GM23338 (cell line): ENCODE data around the gene NYAP1. TPM values are rescaled to one million over a fixed set of nuclear protein-coding genes. Genes with fewer than 3 reads are reported as not detected.

Experiments
- ATAC-seq: fragments of 200-7000 bp; cut with Tn5 transposase; 3 replicates; pipeline ENCODE4 v1.9.1; 2020
- DNase-seq: peaks from one replicate; pipeline ENCODE4 v3.0.0-alpha.2; 2015; ENCODE audit warnings: low spot score
- H2AFZ ChIP-seq: fragments of 200-600 bp; sonication (generic); 2 replicates; pipeline ENCODE4 v1.8.0; 2016; ENCODE audit warnings: antibody characterized with exemption, mild to moderate bottlenecking, moderate library complexity
- H3F3A ChIP-seq: fragments of 200-600 bp; sonication (generic); replicated peaks from 2 replicates; pipeline ENCODE4 v1.8.0; 2017; ENCODE audit warnings: antibody characterized with exemption, mixed run types, low read depth
- H3K27ac ChIP-seq: fragments of 200-600 bp; sonication (generic); 2 replicates; pipeline ENCODE4 v1.6.1; 2016; ENCODE audit warnings: low read depth
- H3K27me3 ChIP-seq: fragments of 200-600 bp; sonication (generic); 2 replicates; pipeline ENCODE4 v1.8.0; 2016; ENCODE audit warnings: mild to moderate bottlenecking, mixed run types, moderate library complexity; ENCODE audit not compliant: insufficient read depth
- H3K36me3 ChIP-seq: fragments of 200-600 bp; sonication (generic); 2 replicates; pipeline ENCODE4 v1.8.0; 2016; ENCODE audit warnings: mild to moderate bottlenecking; ENCODE audit not compliant: insufficient read depth
- H3K4me1 ChIP-seq: fragments of 200-600 bp; sonication (generic); 2 replicates; pipeline ENCODE4 v1.8.0; 2016; ENCODE audit warnings: mild to moderate bottlenecking, moderate library complexity; ENCODE audit not compliant: insufficient read depth
- H3K4me2 ChIP-seq: fragments of 200-600 bp; sonication (generic); 2 replicates; pipeline ENCODE4 v1.7.1; 2017; ENCODE audit warnings: mixed run types
- H3K4me3 ChIP-seq: fragments of 200-600 bp; sonication (generic); 2 replicates; pipeline ENCODE4 v1.6.1; 2016; ENCODE audit warnings: mixed run types
- H3K79me2 ChIP-seq: fragments of 200-600 bp; sonication (generic); replicated peaks from 2 replicates; pipeline ENCODE4 v1.8.0; 2017; ENCODE audit warnings: mild to moderate bottlenecking; ENCODE audit not compliant: insufficient read depth
- H3K9me2 ChIP-seq: fragments of 200-600 bp; sonication (generic); 2 replicates; pipeline ENCODE4 v1.8.0; 2017; ENCODE audit not compliant: insufficient read depth
- H4K20me1 ChIP-seq: fragments of 200-600 bp; sonication (generic); replicated peaks from 2 replicates; pipeline ENCODE4 v1.8.0; 2017; ENCODE audit warnings: mild to moderate bottlenecking; ENCODE audit not compliant: insufficient read depth
- H3K27ac Mint-ChIP-seq: 2 replicates; pipeline ENCODE4 v1.8.0; 2020; ENCODE audit warnings: inconsistent platforms, mild to moderate bottlenecking, moderate library complexity, mixed read lengths
- H3K27me3 Mint-ChIP-seq: 3 replicates; pipeline ENCODE4 v1.8.0; 2022; ENCODE audit warnings: low read depth, mild to moderate bottlenecking, moderate library complexity, mixed read lengths, inconsistent platforms; ENCODE audit not compliant: insufficient read depth, poor library complexity
- H3K36me3 Mint-ChIP-seq: 3 replicates; pipeline ENCODE4 v1.8.0; 2021; ENCODE audit warnings: low read depth, mild to moderate bottlenecking, inconsistent platforms, moderate library complexity, mixed read lengths
- H3K4me1 Mint-ChIP-seq: 3 replicates; pipeline ENCODE4 v1.8.0; 2020; ENCODE audit warnings: mild to moderate bottlenecking, inconsistent platforms, mixed read lengths
- H3K4me3 Mint-ChIP-seq: 3 replicates; pipeline ENCODE4 v1.8.0; 2021; ENCODE audit warnings: moderate library complexity, mild to moderate bottlenecking, inconsistent platforms, mixed read lengths
- H3K9me3 Mint-ChIP-seq: 3 replicates; pipeline ENCODE4 v1.8.0; 2020; ENCODE audit warnings: moderate library complexity, mild to moderate bottlenecking, inconsistent platforms, mixed read lengths
- EZH2 ChIP-seq: fragments of 200-600 bp; sonication (generic); IDR thresholded peaks from one replicate; pipeline ENCODE4 v1.8.0; 2017; ENCODE audit warnings: antibody characterized with exemption, mild to moderate bottlenecking, low read depth; ENCODE audit not compliant: unreplicated experiment
- EZH2phosphoT487 ChIP-seq: fragments of 200-600 bp; sonication (generic); IDR thresholded peaks from one replicate; pipeline ENCODE4 v1.8.1; 2018; ENCODE audit warnings: antibody characterized with exemption; ENCODE audit not compliant: unreplicated experiment
- JUNB ChIP-seq: IDR thresholded peaks from one replicate; pipeline ENCODE4 v1.6.1; 2016; ENCODE audit warnings: antibody characterized with exemption; ENCODE audit not compliant: unreplicated experiment
- NANOG ChIP-seq: IDR thresholded peaks from 2 replicates; pipeline ENCODE4 v1.6.1; 2016; ENCODE audit warnings: antibody characterized with exemption, borderline replicate concordance
- POLR2AphosphoS5 ChIP-seq: IDR thresholded peaks from 2 replicates; pipeline ENCODE4 v1.6.1; 2016; ENCODE audit warnings: antibody characterized with exemption, low read depth
- REST ChIP-seq: IDR thresholded peaks from one replicate; pipeline ENCODE4 v1.6.1; 2018; ENCODE audit warnings: antibody characterized with exemption; ENCODE audit not compliant: unreplicated experiment
- STAT1 ChIP-seq: IDR thresholded peaks from one replicate; pipeline ENCODE4 v1.6.1; 2016; ENCODE audit warnings: antibody characterized with exemption; ENCODE audit not compliant: unreplicated experiment
- ZNF114 ChIP-seq: fragments of 250-450 bp; sonication (Bioruptor Pico); IDR thresholded peaks from 2 replicates; pipeline ENCODE4 v1.5.0; 2020; ENCODE audit warnings: mild to moderate bottlenecking, moderate library complexity
- ZNF331 ChIP-seq: fragments of 250-450 bp; sonication (Bioruptor Pico); IDR thresholded peaks from 2 replicates; pipeline ENCODE4 v1.5.0; 2020; ENCODE audit warnings: low read depth, mild to moderate bottlenecking, moderate library complexity
- polyA plus RNA-seq: library from polyadenylated mRNA; unstranded; fragments of >200 nt; fragmentation: Nextera tagmentation; extraction: Ambion mirVana; gene quantifications from 2 replicates; pipeline ENCODE4 v1.2.1, GENCODE V29; 2016
- total RNA-seq: library from RNA; depleted of rRNA; stranded (reverse); fragments of >200 nt; shearing (Covaris generic); gene quantifications from 2 replicates; pipeline ENCODE4 v1.2.3, GENCODE V29; 2014
- TF ChIP-seq, protein P1 (sequence below): fragments of 250-450 bp; sonication (Bioruptor Pico); IDR thresholded peaks from 2 replicates; pipeline ENCODE4 v1.5.0; 2020; ENCODE audit warnings: mild to moderate bottlenecking, moderate library complexity

NYAP1 gene
- total and polyA plus RNA-seq, 2 experiments from 2014 or later: 0.19 to 4.9 TPM

- TF ChIP-seq REST: no peak
- TF ChIP-seq EZH2: no peak
- TF ChIP-seq EZH2phosphoT487: no peak
- no peak for TF ChIP-seq NANOG
- TF ChIP-seq JUNB: no peak
- no peak for TF ChIP-seq ZNF114 (CRISPR knock-in tag)
- TF ChIP-seq STAT1: no peak
Observed at GRCh38 chr7:100444311-100445278, 39.1 kb upstream of the NYAP1 start (continued).

GRCh38 chr7:100446040-100446439 lies 37.7 kb upstream of the NYAP1 start:
- no peak overlapping the region for H3K4me2 ChIP-seq
- Mint-ChIP-seq H3K36me3 (no peaks in the 10 kb centered on the region), H3K4me3 (no peak overlapping the region)
- TF ChIP-seq REST: no peak
- no peak for TF ChIP-seq NANOG
- no peak for TF ChIP-seq JUNB
- TF ChIP-seq POLR2AphosphoS5: no peak
- no peak for TF ChIP-seq EZH2
- TF ChIP-seq, protein P1, sequence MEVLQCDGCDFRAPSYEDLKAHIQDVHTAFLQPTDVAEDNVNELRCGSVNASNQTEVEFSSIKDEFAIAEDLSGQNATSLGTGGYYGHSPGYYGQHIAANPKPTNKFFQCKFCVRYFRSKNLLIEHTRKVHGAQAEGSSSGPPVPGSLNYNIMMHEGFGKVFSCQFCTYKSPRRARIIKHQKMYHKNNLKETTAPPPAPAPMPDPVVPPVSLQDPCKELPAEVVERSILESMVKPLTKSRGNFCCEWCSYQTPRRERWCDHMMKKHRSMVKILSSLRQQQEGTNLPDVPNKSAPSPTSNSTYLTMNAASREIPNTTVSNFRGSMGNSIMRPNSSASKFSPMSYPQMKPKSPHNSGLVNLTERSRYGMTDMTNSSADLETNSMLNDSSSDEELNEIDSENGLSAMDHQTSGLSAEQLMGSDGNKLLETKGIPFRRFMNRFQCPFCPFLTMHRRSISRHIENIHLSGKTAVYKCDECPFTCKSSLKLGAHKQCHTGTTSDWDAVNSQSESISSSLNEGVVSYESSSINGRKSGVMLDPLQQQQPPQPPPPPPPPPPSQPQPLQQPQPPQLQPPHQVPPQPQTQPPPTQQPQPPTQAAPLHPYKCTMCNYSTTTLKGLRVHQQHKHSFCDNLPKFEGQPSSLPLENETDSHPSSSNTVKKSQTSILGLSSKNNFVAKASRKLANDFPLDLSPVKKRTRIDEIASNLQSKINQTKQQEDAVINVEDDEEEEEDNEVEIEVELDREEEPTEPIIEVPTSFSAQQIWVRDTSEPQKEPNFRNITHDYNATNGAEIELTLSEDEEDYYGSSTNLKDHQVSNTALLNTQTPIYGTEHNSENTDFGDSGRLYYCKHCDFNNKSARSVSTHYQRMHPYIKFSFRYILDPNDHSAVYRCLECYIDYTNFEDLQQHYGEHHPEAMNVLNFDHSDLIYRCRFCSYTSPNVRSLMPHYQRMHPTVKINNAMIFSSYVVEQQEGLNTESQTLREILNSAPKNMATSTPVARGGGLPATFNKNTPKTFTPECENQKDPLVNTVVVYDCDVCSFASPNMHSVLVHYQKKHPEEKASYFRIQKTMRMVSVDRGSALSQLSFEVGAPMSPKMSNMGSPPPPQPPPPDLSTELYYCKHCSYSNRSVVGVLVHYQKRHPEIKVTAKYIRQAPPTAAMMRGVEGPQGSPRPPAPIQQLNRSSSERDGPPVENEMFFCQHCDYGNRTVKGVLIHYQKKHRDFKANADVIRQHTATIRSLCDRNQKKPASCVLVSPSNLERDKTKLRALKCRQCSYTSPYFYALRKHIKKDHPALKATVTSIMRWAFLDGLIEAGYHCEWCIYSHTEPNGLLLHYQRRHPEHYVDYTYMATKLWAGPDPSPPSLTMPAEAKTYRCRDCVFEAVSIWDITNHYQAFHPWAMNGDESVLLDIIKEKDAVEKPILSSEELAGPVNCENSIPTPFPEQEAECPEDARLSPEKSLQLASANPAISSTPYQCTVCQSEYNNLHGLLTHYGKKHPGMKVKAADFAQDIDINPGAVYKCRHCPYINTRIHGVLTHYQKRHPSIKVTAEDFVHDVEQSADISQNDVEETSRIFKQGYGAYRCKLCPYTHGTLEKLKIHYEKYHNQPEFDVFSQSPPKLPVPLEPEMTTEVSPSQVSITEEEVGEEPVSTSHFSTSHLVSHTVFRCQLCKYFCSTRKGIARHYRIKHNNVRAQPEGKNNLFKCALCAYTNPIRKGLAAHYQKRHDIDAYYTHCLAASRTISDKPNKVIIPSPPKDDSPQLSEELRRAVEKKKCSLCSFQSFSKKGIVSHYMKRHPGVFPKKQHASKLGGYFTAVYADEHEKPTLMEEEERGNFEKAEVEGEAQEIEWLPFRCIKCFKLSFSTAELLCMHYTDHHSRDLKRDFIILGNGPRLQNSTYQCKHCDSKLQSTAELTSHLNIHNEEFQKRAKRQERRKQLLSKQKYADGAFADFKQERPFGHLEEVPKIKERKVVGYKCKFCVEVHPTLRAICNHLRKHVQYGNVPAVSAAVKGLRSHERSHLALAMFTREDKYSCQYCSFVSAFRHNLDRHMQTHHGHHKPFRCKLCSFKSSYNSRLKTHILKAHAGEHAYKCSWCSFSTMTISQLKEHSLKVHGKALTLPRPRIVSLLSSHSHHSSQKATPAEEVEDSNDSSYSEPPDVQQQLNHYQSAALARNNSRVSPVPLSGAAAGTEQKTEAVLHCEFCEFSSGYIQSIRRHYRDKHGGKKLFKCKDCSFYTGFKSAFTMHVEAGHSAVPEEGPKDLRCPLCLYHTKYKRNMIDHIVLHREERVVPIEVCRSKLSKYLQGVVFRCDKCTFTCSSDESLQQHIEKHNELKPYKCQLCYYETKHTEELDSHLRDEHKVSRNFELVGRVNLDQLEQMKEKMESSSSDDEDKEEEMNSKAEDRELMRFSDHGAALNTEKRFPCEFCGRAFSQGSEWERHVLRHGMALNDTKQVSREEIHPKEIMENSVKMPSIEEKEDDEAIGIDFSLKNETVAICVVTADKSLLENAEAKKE: no peak
- no peak for TF ChIP-seq EZH2phosphoT487
- no peak for TF ChIP-seq ZNF331 (CRISPR knock-in tag)

More at GRCh38 chr7:100446040-100446439, 37.7 kb upstream of the NYAP1 start:
- H3K4me1 Mint-ChIP-seq: peaks cover 12% of the 10 kb centered on the region
- H3K27ac Mint-ChIP-seq: peak overlapping the region; percentile 31; the same call in 1 of the 2 replicates
- H3K79me2 ChIP-seq: no peaks in the 10 kb centered on the region
- no peaks in the 10 kb centered on the region for H4K20me1 ChIP-seq
- H3K4me1 ChIP-seq: no peaks in the 10 kb centered on the region; the same call in 1 of the 2 replicates
- H3K9me3 Mint-ChIP-seq: no peaks in the 10 kb centered on the region
- H3K36me3 ChIP-seq: no peaks in the 10 kb centered on the region
- H3K27ac ChIP-seq: no peak overlapping the region
- ATAC-seq: no peak
- DNase-seq: no peak
- no peak overlapping the region for H2AFZ ChIP-seq
- no peaks in the 10 kb centered on the region for H3F3A ChIP-seq
- H3K4me3 ChIP-seq: no peak overlapping the region
- H3K27me3 Mint-ChIP-seq: peaks cover 21% of the 10 kb centered on the region
- no peaks in the 10 kb centered on the region for H3K9me2 ChIP-seq
- H3K27me3 ChIP-seq: no peaks in the 10 kb centered on the region
